Measurements from ENCODE around the gene VAT1.
A peak's percentile ranks its signal among the peaks of the same experiment; 100 is the strongest.

VAT1 gene

GRCh38 chr17:43026595-43026994 lies 4.4 kb upstream of the VAT1 start:
- DNase-seq: no peak

DNA sequence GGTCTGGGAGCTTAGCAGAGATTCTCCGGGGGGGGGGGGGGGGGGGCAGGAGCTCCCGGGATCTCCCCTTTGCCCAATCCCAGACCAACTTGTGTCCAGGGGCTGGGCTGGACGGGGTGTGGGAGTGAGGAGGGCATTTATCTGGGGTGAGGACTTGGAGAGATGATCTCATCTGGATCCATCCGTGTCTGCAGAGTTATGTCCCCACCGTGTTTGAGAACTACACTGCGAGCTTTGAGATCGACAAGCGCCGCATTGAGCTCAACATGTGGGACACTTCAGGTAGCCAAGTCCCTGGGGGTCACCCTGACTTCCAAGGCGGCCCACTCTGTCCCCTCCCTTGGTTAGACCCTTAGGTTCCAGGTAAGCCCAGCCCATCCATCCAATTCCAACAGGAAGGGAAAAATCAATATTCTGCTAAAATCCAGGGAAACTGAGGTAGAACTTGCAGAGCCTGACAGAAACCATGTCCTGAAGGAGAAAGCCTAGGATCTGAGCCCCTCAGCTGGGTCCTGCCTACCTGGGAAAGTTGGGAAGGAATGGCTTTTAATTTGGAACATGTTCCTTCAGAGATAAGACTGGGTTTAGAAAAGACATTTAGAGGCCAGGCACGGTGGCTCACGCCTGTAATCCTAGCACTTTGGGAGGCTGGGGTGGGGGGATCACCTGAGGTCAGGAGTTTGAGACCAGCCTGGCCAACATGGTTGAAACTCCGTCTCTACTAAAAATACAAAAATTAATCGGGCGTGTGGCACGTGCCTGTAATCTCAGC lies 3.8 kb upstream of the VAT1 start:
- no peak for DNase-seq

DNA sequence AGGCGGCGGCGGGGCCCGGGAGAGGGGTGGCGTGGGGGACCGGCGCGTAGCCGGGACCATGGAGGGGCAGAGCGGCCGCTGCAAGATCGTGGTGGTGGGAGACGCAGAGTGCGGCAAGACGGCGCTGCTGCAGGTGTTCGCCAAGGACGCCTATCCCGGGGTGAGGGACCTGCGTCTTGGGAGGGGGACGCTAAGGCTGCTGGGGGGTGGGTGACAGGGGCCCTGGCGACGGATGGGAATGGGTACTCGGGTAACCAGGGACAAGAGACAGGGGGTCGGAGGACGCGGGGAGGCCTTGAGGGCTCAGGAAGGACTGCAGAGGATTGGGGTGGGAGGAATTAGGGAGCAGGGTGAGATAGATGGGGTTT lies 3.1 kb upstream of the VAT1 start:
- DNase-seq: no peak

GRCh38 chr17:43024407-43025289 lies 2.5 kb upstream of the VAT1 start, which contains the start of gene RND2:
Gene RND2, plus strand, starts transcription at chr17:43025231. Its CDS starts 117 bp downstream, at chr17:43025348.
- peak; percentile 90 for DNase-seq

GRCh38 chr17:43020789-43021740 lies 1.1 kb downstream of the VAT1 start:
- DNase-seq: no peak

DNA sequence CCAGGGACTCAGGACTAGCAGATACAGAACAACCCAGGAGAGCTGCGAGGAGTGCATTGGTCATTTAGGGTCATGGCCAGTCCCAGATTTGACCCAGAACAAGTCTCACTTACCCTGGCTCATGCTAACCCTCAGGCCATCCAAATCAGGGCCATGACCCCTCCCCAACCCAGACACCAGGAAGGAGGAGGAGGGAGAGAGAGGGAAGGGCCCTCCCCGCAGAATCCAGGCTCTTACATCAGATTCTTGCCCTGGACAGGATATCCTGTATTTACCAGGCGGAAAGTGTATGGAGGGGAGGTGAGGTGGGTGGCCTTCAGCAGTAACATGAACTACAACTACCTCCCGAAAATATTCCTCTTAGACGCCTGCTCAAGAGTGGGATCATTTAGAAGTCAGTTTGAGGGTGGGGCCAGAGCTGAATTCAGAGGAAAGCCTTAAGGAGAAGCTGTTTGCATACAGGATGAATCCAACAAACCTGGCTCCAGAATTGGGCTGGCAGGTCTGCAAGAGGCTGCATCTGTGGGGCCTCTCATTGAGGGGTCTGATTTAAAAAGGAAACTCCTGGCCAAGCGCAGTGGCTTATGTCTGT lies 2.1 kb downstream of the VAT1 start:
- DNase-seq: no peak

DNA sequence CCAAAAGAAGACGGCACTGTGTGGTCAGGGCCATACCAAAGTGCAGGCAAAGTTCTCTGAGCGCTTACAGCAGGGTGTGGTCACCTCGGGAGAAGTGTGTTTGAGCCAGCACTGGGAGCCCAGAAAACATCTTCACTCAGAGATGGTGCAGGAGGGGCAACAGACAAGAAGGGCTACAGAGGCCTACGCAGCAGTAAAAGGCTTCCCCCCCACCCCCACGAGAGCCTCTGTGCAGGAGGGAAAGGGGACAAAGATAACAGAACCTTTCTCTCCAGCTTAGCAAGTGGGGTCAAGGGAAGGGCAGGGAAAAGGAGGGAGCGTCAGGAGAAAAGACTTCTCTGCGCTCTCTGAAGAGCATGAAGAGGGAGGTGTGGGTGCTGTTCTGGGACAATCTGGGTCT lies 2.8 kb downstream of the VAT1 start:
- no peak for DNase-seq

DNA sequence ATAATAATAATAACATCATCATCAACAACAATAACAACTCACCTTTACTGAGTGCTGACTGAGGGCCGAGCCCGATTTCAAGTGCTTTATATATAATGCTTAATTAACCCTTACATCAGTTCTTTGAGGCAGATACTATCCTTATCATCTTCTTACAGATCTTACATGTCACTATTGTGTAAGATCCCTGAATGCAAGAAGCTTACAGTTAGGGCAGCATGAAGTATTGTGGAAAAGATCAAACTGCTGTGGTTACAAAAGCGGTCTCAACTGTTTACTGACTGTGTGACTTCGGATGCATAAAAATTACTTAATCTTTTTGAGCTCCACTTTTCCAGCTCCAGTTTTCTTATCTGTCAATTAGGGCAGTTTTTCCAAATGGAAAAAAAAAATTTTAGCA lies 3.3 kb downstream of the VAT1 start:
- DNase-seq: no peak

DNA sequence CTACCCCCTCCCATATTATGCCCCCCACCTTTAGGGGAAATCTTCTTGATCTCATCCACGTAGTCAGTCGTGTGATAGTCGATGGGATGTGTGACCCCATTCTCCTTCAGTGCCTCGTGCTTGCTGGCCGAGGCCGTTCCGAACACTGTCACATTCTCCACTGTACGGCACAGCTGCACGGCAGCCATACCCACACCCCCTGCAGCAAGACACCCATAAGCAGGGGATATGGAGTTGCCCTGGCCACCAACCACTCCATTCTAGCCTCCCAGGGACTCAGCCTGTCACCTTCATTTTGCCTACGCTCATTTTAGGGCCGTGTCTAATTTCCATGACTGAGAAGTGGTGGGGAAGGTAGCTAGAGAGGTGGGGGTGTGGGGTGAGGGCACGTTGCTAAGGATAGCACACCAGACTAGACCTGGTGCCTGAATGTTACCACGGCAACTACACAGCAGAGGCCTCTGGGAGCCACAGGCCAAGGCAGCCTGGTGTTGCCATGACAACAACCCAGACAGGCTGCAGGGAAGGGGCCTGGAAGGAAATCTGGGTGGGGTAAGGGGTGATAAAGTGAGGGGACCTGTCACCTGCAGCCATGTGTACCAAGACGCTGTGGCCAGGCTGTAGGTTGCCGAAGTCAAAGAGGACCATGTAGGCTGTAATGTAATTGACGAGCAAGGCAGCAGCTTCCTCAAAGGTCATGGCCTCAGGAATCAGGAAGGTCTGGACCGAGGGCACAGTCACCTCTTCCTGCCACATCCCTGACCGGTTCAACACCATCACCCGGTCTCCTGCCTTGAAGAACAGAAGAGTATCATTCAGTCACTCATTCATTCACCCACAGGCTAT lies 4.0 kb downstream of the VAT1 start:
- peak; percentile 8 for DNase-seq

GRCh38 chr17:43016216-43016615 lies 6.0 kb downstream of the VAT1 start:
- no peak for DNase-seq

- no peak for DNase-seq
Measured at GRCh38 chr17:43015579-43015978, 6.6 kb downstream of the VAT1 start.

DNA sequence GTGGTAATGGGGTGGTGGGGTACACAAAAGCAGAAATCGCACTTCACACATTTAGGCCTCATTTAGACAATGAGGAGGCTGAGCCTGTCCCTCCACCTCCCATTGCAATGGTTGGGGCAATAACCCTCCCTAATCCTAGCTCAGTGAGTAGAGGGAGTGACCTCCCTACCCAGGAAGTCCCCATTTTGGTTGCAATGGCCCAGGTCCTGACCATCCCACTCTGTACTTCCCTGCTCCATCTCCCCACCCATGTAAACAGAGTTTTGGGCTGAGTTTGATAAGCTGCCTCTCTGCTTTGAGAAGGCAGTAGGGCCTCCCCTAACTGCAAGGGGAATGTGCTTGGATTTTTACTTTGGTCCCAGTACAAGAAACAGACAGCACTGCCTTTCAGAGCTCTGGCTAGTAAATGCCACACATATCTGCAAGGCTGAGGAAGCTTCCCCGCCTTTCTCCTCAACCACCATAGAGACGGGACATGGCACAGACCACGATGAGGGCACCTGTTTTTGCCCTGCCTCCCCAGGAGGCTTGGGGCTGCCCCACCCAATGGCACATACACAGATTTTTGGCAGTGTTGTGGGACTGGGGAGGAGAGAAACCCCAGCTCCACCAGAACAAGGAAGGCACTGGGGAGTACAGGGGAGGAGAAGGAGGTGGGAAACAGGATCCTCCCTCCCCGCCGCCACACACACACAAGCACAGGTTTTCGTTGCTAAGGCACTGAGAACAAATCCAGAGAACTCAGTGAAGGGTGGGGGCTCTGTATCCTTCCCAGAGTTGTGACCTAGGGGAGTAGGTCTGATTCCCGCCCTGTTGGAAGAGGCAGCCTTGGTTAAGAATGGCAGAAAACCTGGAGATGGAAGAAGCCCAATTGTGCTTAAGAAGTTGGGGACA lies 7.3 kb downstream of the VAT1 start:
- DNase-seq: no peak

- DNase-seq: no peak
Measured at GRCh38 chr17:43014020-43014648, 8.1 kb downstream of the VAT1 start.

DNA sequence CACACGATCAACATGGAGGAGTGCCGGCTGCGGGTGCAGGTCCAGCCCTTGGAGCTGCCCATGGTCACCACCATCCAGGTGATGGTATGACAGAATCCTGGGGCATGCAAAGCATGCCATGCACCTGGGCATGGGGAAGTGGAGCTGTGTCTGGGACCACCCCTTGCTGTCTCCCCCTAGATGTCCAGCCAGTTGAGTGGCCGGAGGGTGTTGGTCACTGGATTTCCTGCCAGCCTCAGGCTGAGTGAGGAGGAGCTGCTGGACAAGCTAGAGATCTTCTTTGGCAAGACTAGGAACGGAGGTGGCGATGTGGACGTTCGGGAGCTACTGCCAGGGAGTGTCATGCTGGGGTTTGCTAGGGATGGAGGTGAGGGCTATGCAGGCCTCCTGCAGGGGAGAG lies 8.9 kb downstream of the VAT1 start:
- DNase-seq: no peak

- no peak for DNase-seq
Measured at GRCh38 chr17:43011728-43012472, 10.3 kb downstream of the VAT1 start.

GRCh38 chr17:43010667-43011308 lies 11.4 kb downstream of the VAT1 start:
- no peak for DNase-seq

- DNase-seq: peak; percentile 35
Measured at GRCh38 chr17:43006639-43007551, 15.3 kb downstream of the VAT1 start, which contains the start of gene IFI35. Gene IFI35, plus strand, starts transcription at chr17:43006784. Its CDS starts 164 bp downstream, at chr17:43006948.
